OCI-LY1 (cell line): ENCODE measurements around the gene PBX3.

ENCODE experiments used
- H2AFZ ChIP-seq: fragments of 200-600 bp; sonication (generic), shearing (Covaris generic); 2 replicates; pipeline ENCODE4 v1.6.0; 2014; ENCODE audit warnings: antibody characterized with exemption, mild to moderate bottlenecking, low read length
- H3F3A ChIP-seq: fragments of 200-600 bp; sonication (generic), shearing (Covaris generic); 2 replicates; pipeline ENCODE4 v1.6.0; 2014; ENCODE audit warnings: mild to moderate bottlenecking, antibody characterized with exemption, low read length, moderate library complexity; ENCODE audit not compliant: insufficient read depth
- H3K27ac ChIP-seq: fragments of 200-600 bp; sonication (generic); 2 replicates; pipeline ENCODE4 v1.5.1; 2014; ENCODE audit warnings: low read length, mixed run types, mild to moderate bottlenecking, low read depth; ENCODE audit not compliant: poor library complexity, severe bottlenecking
- H3K27me3 ChIP-seq: fragments of 200-600 bp; sonication (generic); 2 replicates; pipeline ENCODE4 v1.6.0; 2014; ENCODE audit warnings: antibody characterized with exemption, mild to moderate bottlenecking, low read length, moderate library complexity; ENCODE audit not compliant: insufficient read depth
- H3K36me3 ChIP-seq: fragments of 200-600 bp; sonication (generic); 2 replicates; pipeline ENCODE4 v1.6.1; 2014; ENCODE audit warnings: mild to moderate bottlenecking, antibody characterized with exemption, low read length, moderate library complexity, mixed read lengths; ENCODE audit not compliant: insufficient read depth
- H3K4me1 ChIP-seq: fragments of 200-600 bp; sonication (generic); 2 replicates; pipeline ENCODE4 v1.5.1; 2014; ENCODE audit warnings: mild to moderate bottlenecking, low read length, moderate library complexity; ENCODE audit not compliant: insufficient read depth, severe bottlenecking
- H3K4me2 ChIP-seq: fragments of 200-600 bp; sonication (generic), shearing (Covaris generic); 2 replicates; pipeline ENCODE4 v1.6.1; 2014; ENCODE audit warnings: low read length
- H3K4me3 ChIP-seq: fragments of 200-600 bp; sonication (generic); 2 replicates; pipeline ENCODE4 v1.5.1; 2014; ENCODE audit warnings: low read length, low read depth, mild to moderate bottlenecking, mixed read lengths; ENCODE audit not compliant: poor library complexity, severe bottlenecking
- H3K79me2 ChIP-seq: fragments of 200-600 bp; shearing (Covaris generic); 2 replicates; pipeline ENCODE4 v1.6.1; 2016; ENCODE audit warnings: mixed run types, low read length, mixed read lengths; ENCODE audit not compliant: insufficient read depth
- H3K9ac ChIP-seq: fragments of 200-600 bp; sonication (generic), shearing (Covaris generic); 2 replicates; pipeline ENCODE4 v1.6.1; 2014; ENCODE audit warnings: mild to moderate bottlenecking, low read length, mixed read lengths
- H3K9me2 ChIP-seq: fragments of 200-600 bp; sonication (generic), shearing (Covaris generic); 2 replicates; pipeline ENCODE4 v1.6.1; 2014; ENCODE audit warnings: low read depth, mild to moderate bottlenecking, low read length, mixed read lengths
- H3K9me3 ChIP-seq: fragments of 200-600 bp; shearing (Covaris generic); 2 replicates; pipeline ENCODE4 v1.6.1; 2014; ENCODE audit warnings: low read length, mixed read lengths
- H4K20me1 ChIP-seq: fragments of 200-600 bp; sonication (generic), shearing (Covaris generic); 2 replicates; pipeline ENCODE4 v1.6.0; 2016; ENCODE audit warnings: mild to moderate bottlenecking, low read length; ENCODE audit not compliant: insufficient read depth
- CTCF ChIP-seq: fragments of 200-600 bp; sonication (generic), shearing (Covaris generic); IDR thresholded peaks from 2 replicates; pipeline ENCODE4 v1.5.1; 2017; ENCODE audit warnings: mild to moderate bottlenecking, antibody characterized with exemption, low read length, moderate library complexity, mixed read lengths
- EZH2 ChIP-seq: fragments of 200-600 bp; sonication (generic), shearing (Covaris generic); IDR thresholded peaks from 2 replicates; pipeline ENCODE4 v1.8.0; 2017; ENCODE audit warnings: borderline replicate concordance, mixed run types, mild to moderate bottlenecking, antibody characterized with exemption, low read length, moderate library complexity, mixed read lengths

PBX3 gene

GRCh38 chr9:125943831-125944230 lies 196.7 kb downstream of the PBX3 start:
- no peaks in the 10 kb centered on the region for H3K27me3 ChIP-seq
- peaks cover 16% of the 10 kb centered on the region; the same call in 1 of the 2 replicates for H3K9me3 ChIP-seq
- H2AFZ ChIP-seq = no peak overlapping the region
- no peaks in the 10 kb centered on the region for H3K79me2 ChIP-seq
- no peak overlapping the region for H3K9ac ChIP-seq
- H3K4me2 ChIP-seq = no peak overlapping the region
- H3K27ac ChIP-seq = no peak overlapping the region
- peaks cover 30% of the 10 kb centered on the region for H3K36me3 ChIP-seq
- no peak for TF ChIP-seq CTCF
- TF ChIP-seq EZH2 = no peak
- H3K9me2 ChIP-seq = no peaks in the 10 kb centered on the region
- H3F3A ChIP-seq = no peaks in the 10 kb centered on the region
- no peaks in the 10 kb centered on the region for H4K20me1 ChIP-seq
- H3K4me3 ChIP-seq = no peak overlapping the region
- H3K4me1 ChIP-seq = no peaks in the 10 kb centered on the region

GRCh38 chr9:125946397-125946796 lies 199.2 kb downstream of the PBX3 start:
- TF ChIP-seq EZH2 = no peak
- TF ChIP-seq CTCF = no peak
- no peaks in the 10 kb centered on the region for H3F3A ChIP-seq
- H3K4me3 ChIP-seq = no peak overlapping the region

DNA sequence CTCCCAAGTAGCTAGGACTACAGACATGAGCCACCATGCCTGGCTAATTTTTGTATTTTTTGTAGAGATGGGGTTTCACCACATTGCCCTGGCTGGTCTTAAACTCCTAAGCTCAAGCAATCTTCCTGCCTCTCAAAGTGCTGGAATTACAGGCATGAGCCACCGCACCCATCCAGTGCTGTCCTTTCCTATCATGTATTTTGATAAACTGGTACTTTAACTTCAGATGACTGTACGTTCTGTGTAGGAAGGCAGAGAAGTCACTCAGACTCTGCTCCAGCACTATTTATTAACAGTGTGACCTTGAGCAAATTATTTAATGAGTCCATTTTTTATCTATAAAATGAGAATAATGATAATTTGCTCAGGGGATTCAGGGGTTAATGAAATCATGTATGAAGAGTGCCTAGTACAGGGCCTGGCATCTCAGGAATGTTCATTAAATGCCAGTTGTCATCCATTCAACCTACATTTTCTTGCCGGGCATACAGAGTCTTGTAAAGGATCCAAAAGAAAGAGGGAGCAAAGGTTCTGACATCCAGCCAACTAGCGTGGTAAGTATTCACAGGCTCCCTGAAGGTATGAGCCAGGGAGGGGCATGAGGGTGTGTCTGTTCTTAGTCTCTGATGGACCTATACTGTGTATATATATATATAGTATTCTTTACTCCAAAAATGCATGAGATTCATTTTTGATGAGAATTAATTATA lies 201.9 kb downstream of the PBX3 start:
- Histone ChIP-seq H3K4me1 (no peaks in the 10 kb centered on the region), H3K4me3 (no peak overlapping the region), H3K9me2 (no peaks in the 10 kb centered on the region), H3K27ac (no peak overlapping the region), H3K4me2 (no peak overlapping the region), H2AFZ (no peak overlapping the region), H3K27me3 (no peaks in the 10 kb centered on the region), H3K79me2 (no peaks in the 10 kb centered on the region), H3K9me3 (peaks cover 16% of the 10 kb centered on the region; the same call in 1 of the 2 replicates), H3K9ac (no peak overlapping the region), H4K20me1 (no peaks in the 10 kb centered on the region), H3K36me3 (peaks cover 27% of the 10 kb centered on the region), H3F3A (no peaks in the 10 kb centered on the region)
- TF ChIP-seq EZH2 = no peak
- no peak for TF ChIP-seq CTCF

More at GRCh38 chr9:125946397-125946796, 199.2 kb downstream of the PBX3 start:
- Histone ChIP-seq H3K36me3 (peaks cover 27% of the 10 kb centered on the region), H3K9me2 (no peaks in the 10 kb centered on the region), H3K4me2 (no peak overlapping the region), H2AFZ (no peak overlapping the region), H3K4me1 (no peaks in the 10 kb centered on the region), H3K27me3 (no peaks in the 10 kb centered on the region), H3K9me3 (peaks cover 16% of the 10 kb centered on the region; the same call in 1 of the 2 replicates), H3K79me2 (no peaks in the 10 kb centered on the region), H3K9ac (no peak overlapping the region), H4K20me1 (no peaks in the 10 kb centered on the region), H3K27ac (no peak overlapping the region)
